ENCODE measurements around the gene ADM. TPM values are rescaled to one million over a fixed set of nuclear protein-coding genes. Genes with fewer than 3 reads are reported as not detected.
"Not testable (repeated sequence)": the region's sequence is repeated elsewhere in the genome, so short reads cannot be mapped to it uniquely, and the experiment has no call there.

The ADM gene
- total RNA-seq, 1 donor from 2014 or later, result 28.8 TPM

DNA sequence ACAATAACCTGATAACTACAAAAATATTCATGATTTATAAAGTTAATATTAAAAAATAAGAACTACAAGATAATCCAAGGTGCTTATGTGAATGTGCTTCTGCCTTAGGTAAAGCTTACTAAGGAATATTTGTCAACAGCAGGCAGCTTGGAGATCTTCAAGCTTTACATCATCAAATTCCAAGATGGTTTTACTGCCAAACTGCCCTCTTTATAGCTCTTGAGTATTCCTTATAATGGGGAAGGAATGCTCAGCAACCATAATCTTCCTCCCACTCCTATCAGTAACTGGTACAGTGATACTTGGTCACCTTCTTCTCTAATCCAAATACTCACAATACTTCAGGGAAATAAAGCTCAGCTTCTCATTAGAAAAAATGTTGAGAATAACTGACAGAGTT, 40.9 kb upstream of the ADM start:
- no peaks in the 10 kb centered on the region for H3K27me3 Mint-ChIP-seq
- no peak overlapping the region for H3K27ac Mint-ChIP-seq

GRCh38 chr11:10264716-10265115, 40.2 kb upstream of the ADM start:
- H3K9me3 Mint-ChIP-seq; H3K27me3 Mint-ChIP-seq; H3K27ac Mint-ChIP-seq; H3K4me3 Mint-ChIP-seq; H3K36me3 Mint-ChIP-seq; H3K4me1 Mint-ChIP-seq (ENCODE audit: unreplicated experiment); DNase-seq (ENCODE audit: extremely low spot score, unreplicated experiment): not testable (repeated sequence)

More for the DNA sequence above, 40.9 kb upstream of the ADM start:
- DNase-seq (ENCODE audit: extremely low spot score, unreplicated experiment), result no peak
- TF ChIP-seq, protein P1, sequence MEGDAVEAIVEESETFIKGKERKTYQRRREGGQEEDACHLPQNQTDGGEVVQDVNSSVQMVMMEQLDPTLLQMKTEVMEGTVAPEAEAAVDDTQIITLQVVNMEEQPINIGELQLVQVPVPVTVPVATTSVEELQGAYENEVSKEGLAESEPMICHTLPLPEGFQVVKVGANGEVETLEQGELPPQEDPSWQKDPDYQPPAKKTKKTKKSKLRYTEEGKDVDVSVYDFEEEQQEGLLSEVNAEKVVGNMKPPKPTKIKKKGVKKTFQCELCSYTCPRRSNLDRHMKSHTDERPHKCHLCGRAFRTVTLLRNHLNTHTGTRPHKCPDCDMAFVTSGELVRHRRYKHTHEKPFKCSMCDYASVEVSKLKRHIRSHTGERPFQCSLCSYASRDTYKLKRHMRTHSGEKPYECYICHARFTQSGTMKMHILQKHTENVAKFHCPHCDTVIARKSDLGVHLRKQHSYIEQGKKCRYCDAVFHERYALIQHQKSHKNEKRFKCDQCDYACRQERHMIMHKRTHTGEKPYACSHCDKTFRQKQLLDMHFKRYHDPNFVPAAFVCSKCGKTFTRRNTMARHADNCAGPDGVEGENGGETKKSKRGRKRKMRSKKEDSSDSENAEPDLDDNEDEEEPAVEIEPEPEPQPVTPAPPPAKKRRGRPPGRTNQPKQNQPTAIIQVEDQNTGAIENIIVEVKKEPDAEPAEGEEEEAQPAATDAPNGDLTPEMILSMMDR (conservative IDR thresholded peaks at IDR 0.05), result no peak
- no peaks in the 10 kb centered on the region for H3K4me1 Mint-ChIP-seq (ENCODE audit: unreplicated experiment)
- H3K4me3 Mint-ChIP-seq, result no peak overlapping the region
- no peaks in the 10 kb centered on the region for H3K36me3 Mint-ChIP-seq
- no peaks in the 10 kb centered on the region for H3K9me3 Mint-ChIP-seq

GRCh38 chr11:10265936-10266335, 38.9 kb upstream of the ADM start:
- Mint-ChIP-seq H3K27ac (no peak overlapping the region), H3K4me1 (ENCODE audit: unreplicated experiment) (no peaks in the 10 kb centered on the region), H3K4me3 (no peak overlapping the region), H3K36me3 (no peaks in the 10 kb centered on the region), H3K9me3 (no peaks in the 10 kb centered on the region), H3K27me3 (no peaks in the 10 kb centered on the region)
- no peak for DNase-seq (ENCODE audit: extremely low spot score, unreplicated experiment)
- TF ChIP-seq, protein P1 (conservative IDR thresholded peaks at IDR 0.05), result no peak

DNA sequence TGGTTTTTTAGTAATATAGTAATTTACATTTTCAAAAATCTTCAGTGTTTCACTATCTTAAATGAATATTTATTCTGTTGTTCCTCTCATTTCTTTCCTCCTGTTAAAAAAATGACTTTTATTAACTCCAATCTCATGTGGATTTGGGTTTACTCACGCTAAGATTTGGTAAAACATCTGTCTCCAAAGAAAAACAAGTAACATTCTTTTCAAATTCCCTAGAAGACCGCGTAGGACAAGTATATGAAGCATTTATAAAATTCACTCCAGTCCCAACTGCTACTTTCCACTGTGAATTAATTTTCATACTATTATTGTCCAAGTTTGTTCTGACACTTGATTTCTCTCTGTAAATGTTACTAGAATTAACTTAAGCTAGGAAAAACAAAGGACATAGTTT, 37.1 kb upstream of the ADM start:
- Mint-ChIP-seq H3K36me3 (no peaks in the 10 kb centered on the region), H3K4me1 (ENCODE audit: unreplicated experiment) (no peaks in the 10 kb centered on the region), H3K4me3 (no peak overlapping the region), H3K27ac (no peak overlapping the region), H3K27me3 (no peaks in the 10 kb centered on the region), H3K9me3 (no peaks in the 10 kb centered on the region)
- no peak for DNase-seq (ENCODE audit: extremely low spot score, unreplicated experiment)
- TF ChIP-seq, protein P1 (conservative IDR thresholded peaks at IDR 0.05), result no peak

DNA sequence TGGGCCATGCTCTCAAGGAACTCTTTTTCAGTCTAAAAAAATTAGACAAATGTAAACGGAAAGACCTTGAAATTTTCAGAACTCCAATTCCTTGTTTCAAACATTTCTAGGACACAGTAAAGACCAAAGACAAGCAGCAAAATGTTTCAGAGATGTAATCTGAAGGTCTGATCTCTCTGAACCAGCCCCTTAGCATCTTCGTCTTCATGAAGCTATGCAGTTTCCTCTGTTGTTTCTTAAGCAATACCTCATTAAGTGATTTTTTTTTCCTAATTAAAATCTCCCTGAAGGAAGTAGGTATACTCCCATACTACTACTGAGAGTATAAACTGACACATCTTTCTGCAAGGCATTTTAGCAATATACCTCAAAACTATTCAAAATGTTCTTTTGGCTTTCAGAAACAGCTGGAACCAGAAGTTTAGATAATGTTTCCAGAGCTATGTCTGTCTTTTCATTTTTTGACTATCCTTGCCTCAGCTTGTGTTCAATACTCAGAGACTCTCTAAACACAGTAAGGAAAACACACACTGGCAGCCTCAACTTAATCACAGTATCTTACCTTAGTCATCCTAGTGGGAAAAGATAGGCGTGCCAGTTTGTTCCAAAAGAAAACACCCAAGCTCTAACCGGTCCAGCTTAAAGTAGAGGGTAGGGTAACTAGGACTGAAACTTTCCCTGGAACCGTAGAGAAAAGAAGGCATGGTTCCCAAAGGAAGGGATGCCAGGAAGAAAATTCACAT, 36.0 kb upstream of the ADM start:
- H3K27ac Mint-ChIP-seq, result no peak overlapping the region
- DNase-seq (ENCODE audit: extremely low spot score, unreplicated experiment), result no peak

GRCh38 chr11:10272132-10272531, 32.7 kb upstream of the ADM start:
- peaks cover 7% of the 10 kb centered on the region for H3K4me1 Mint-ChIP-seq (ENCODE audit: unreplicated experiment)
- no peak overlapping the region for H3K27ac Mint-ChIP-seq
- no peaks in the 10 kb centered on the region for H3K36me3 Mint-ChIP-seq
- DNase-seq (ENCODE audit: extremely low spot score, unreplicated experiment), result no peak
- no peak overlapping the region for H3K4me3 Mint-ChIP-seq
- H3K9me3 Mint-ChIP-seq, result no peaks in the 10 kb centered on the region
- TF ChIP-seq, protein P1 (conservative IDR thresholded peaks at IDR 0.05), result no peak
- no peaks in the 10 kb centered on the region for H3K27me3 Mint-ChIP-seq

More for the DNA sequence above, 36.0 kb upstream of the ADM start:
- Mint-ChIP-seq H3K36me3 (no peaks in the 10 kb centered on the region), H3K4me1 (ENCODE audit: unreplicated experiment) (peaks cover 4% of the 10 kb centered on the region), H3K4me3 (no peak overlapping the region), H3K9me3 (no peaks in the 10 kb centered on the region), H3K27me3 (no peaks in the 10 kb centered on the region)
- TF ChIP-seq, protein P1 (conservative IDR thresholded peaks at IDR 0.05), result no peak
